Measurements from ENCODE around the gene DCDC2. TPM values are rescaled to one million over a fixed set of nuclear protein-coding genes. Genes with fewer than 3 reads are reported as not detected.

The DCDC2 gene
- total and polyA plus RNA-seq, 10 donors = 0.02 to 0.03 TPM; not detected in 8

GRCh38 chr6:24148684-24149083 lies 209.2 kb downstream of the DCDC2 start:
- TF ChIP-seq POLR2A (IDR thresholded peaks at IDR 0.05) = no peak
- no peak for TF ChIP-seq POLR2AphosphoS5 (IDR thresholded peaks at IDR 0.05)
- no peak for TF ChIP-seq CTCF (IDR thresholded peaks at IDR 0.05 in 8 of 11, conservative IDR thresholded peaks at IDR 0.05 in 3 of 11)

GRCh38 chr6:24148154-24148570 lies 209.7 kb downstream of the DCDC2 start:
- TF ChIP-seq CTCF (IDR thresholded peaks at IDR 0.05 in 8 of 11, conservative IDR thresholded peaks at IDR 0.05 in 3 of 11) (no peak), POLR2AphosphoS5 (IDR thresholded peaks at IDR 0.05) (no peak), POLR2A (IDR thresholded peaks at IDR 0.05) (no peak)
- 61 to 82% (median 80%) methylated on average over 3 of the region's 3 CpGs for WGBS, 5 donors

More at GRCh38 chr6:24148684-24149083, 209.2 kb downstream of the DCDC2 start:
- H3K27me3 ChIP-seq (replicated peaks in 1 of 7) = peaks cover 0 to 8% (median 0%) of the 10 kb centered on the region in 7 donors
- H3K9me3 ChIP-seq = peaks cover 0 to 7% (median 3%) of the 10 kb centered on the region in 8 donors
- H3K27ac ChIP-seq = no peak overlapping the region
- H3K4me1 ChIP-seq = no peaks in the 10 kb centered on the region
- H3K36me3 ChIP-seq = no peaks in the 10 kb centered on the region
- H3K4me3 ChIP-seq = no peak overlapping the region
- no peak for DNase-seq
- intact Hi-C loops (cut with DNase I; ENCODE audit: low total_unique reads) = no loop called here

GRCh38 chr6:24147511-24148153 lies 210.2 kb downstream of the DCDC2 start:
- H3K4me1 ChIP-seq = no peaks in the 10 kb centered on the region
- no peak overlapping the region for H3K27ac ChIP-seq
- peaks cover 0 to 12% (median 3%) of the 10 kb centered on the region in 8 donors for H3K9me3 ChIP-seq
- DNase-seq = no peak
- no peaks in the 10 kb centered on the region for H3K36me3 ChIP-seq
- TF ChIP-seq POLR2A (IDR thresholded peaks at IDR 0.05) (no peak), CTCF (IDR thresholded peaks at IDR 0.05 in 8 of 11, conservative IDR thresholded peaks at IDR 0.05 in 3 of 11) (no peak), POLR2AphosphoS5 (IDR thresholded peaks at IDR 0.05) (no peak)
- H3K4me3 ChIP-seq = no peak overlapping the region
- intact Hi-C loops (cut with DNase I; ENCODE audit: low total_unique reads) = no loop called here
- H3K27me3 ChIP-seq (replicated peaks in 1 of 7) = peaks cover 0 to 8% (median 0%) of the 10 kb centered on the region in 7 donors
- 53 to 74% (median 62%) methylated on average over 8 of the region's 8 CpGs for WGBS, 5 donors

More at GRCh38 chr6:24148154-24148570, 209.7 kb downstream of the DCDC2 start:
- Histone ChIP-seq H3K36me3 (no peaks in the 10 kb centered on the region), H3K9me3 (peaks cover 0 to 7% (median 3%) of the 10 kb centered on the region in 8 donors), H3K27ac (no peak overlapping the region), H3K4me3 (no peak overlapping the region), H3K4me1 (no peaks in the 10 kb centered on the region), H3K27me3 (replicated peaks in 1 of 7) (peaks cover 0 to 8% (median 0%) of the 10 kb centered on the region in 7 donors)
- intact Hi-C loops (cut with DNase I; ENCODE audit: low total_unique reads) = no loop called here
- DNase-seq = no peak

GRCh38 chr6:24146871-24147270 lies 211.0 kb downstream of the DCDC2 start:
- H3K27ac ChIP-seq = no peak overlapping the region
- DNase-seq = no peak
- H3K27me3 ChIP-seq (replicated peaks in 1 of 7) = peaks cover 0 to 8% (median 0%) of the 10 kb centered on the region in 7 donors
- H3K9me3 ChIP-seq = peaks cover 0 to 11% (median under 1%) of the 10 kb centered on the region in 8 donors
- intact Hi-C loops (cut with DNase I; ENCODE audit: low total_unique reads) = no loop called here
- H3K4me3 ChIP-seq = no peak overlapping the region
- no peaks in the 10 kb centered on the region for H3K36me3 ChIP-seq
- H3K4me1 ChIP-seq = no peaks in the 10 kb centered on the region
- WGBS, 5 donors = 88 to 98% (median 92%) methylated on average over 3 of the region's 3 CpGs
- TF ChIP-seq CTCF (IDR thresholded peaks at IDR 0.05 in 8 of 11, conservative IDR thresholded peaks at IDR 0.05 in 3 of 11) = no peak
- no peak for TF ChIP-seq POLR2AphosphoS5 (IDR thresholded peaks at IDR 0.05)
- TF ChIP-seq POLR2A (IDR thresholded peaks at IDR 0.05) = no peak
